Mesenchymal stem cell (in vitro differentiated cells and primary cell): ENCODE data around the gene CEMIP2.
A peak's percentile ranks its signal among the peaks of the same experiment; 100 is the strongest.

Source experiments
- DNase-seq: peaks from one replicate; pipeline ENCODE4 v3.0.0-alpha.2; 2013
- H2AFZ ChIP-seq: one replicate; pipeline ENCODE4 v1.6.1; 2013; ENCODE audit warnings: low read depth, mild to moderate bottlenecking, control low read depth, inconsistent platforms, low read length, moderate library complexity
- H2AK5ac ChIP-seq: 2 replicates; pipeline ENCODE4 v1.6.1; 2013; ENCODE audit warnings: low read length, moderate library complexity, mild to moderate bottlenecking, inconsistent platforms; ENCODE audit not compliant: severe bottlenecking
- H2BK120ac ChIP-seq: one replicate; pipeline ENCODE4 v1.6.1; 2013; ENCODE audit warnings: low read depth, mild to moderate bottlenecking, inconsistent platforms, low read length, moderate library complexity
- H2BK12ac ChIP-seq, 2 experiments: one replicate each; pipeline ENCODE4 v1.6.1; 2013; ENCODE audit warnings: inconsistent platforms in 2 of 2, low read length in 2 of 2, mild to moderate bottlenecking in 2 of 2, moderate library complexity in 2 of 2, control low read depth in 1 of 2
- H2BK15ac ChIP-seq: one replicate; pipeline ENCODE4 v1.6.1; 2013; ENCODE audit warnings: mild to moderate bottlenecking, low read depth, inconsistent platforms; ENCODE audit not compliant: poor library complexity, severe bottlenecking
- H2BK5ac ChIP-seq: 2 replicates; pipeline ENCODE4 v1.6.1; 2013; ENCODE audit warnings: low read depth, mild to moderate bottlenecking, low read length, control low read depth, inconsistent platforms; ENCODE audit not compliant: poor library complexity, severe bottlenecking
- H3K14ac ChIP-seq, 2 experiments: one replicate each; pipeline ENCODE4 v1.6.1; 2013; ENCODE audit warnings: inconsistent platforms in 2 of 2, low read length in 2 of 2, control low read depth in 1 of 2, mild to moderate bottlenecking in 1 of 2, moderate library complexity in 1 of 2
- H3K18ac ChIP-seq, 2 experiments: one replicate each; pipeline ENCODE4 v1.6.1; 2013; ENCODE audit warnings: inconsistent platforms in 2 of 2, low read length in 2 of 2, control low read depth in 1 of 2, low read depth in 1 of 2, mild to moderate bottlenecking in 1 of 2
- H3K23ac ChIP-seq, 2 experiments: one replicate each; pipeline ENCODE4 v1.6.1; 2013; ENCODE audit warnings: inconsistent platforms in 2 of 2, low read length in 2 of 2, mild to moderate bottlenecking in 2 of 2, moderate library complexity in 2 of 2, control low read depth in 1 of 2
- H3K27ac ChIP-seq: 2 replicates; pipeline ENCODE4 v1.5.1; 2013; ENCODE audit warnings: mild to moderate bottlenecking, moderate library complexity, low read length, control low read depth, inconsistent platforms; ENCODE audit not compliant: poor library complexity, severe bottlenecking
- H3K27me3 ChIP-seq, 2 experiments: 2 replicates each; pipeline versions ENCODE4 v1.6.1 to v1.7.0; 2013; ENCODE audit warnings: low read length in 2 of 2, mild to moderate bottlenecking in 2 of 2, moderate library complexity in 2 of 2, control low read depth in 1 of 2, inconsistent platforms in 1 of 2; ENCODE audit not compliant: control insufficient read depth in 1 of 2, insufficient read depth in 1 of 2
- H3K36me3 ChIP-seq, 2 experiments: 2 replicates each; pipeline versions ENCODE4 v1.6.1 to v1.7.0; 2013; ENCODE audit warnings: low read length in 2 of 2, control low read depth in 1 of 2, inconsistent platforms in 1 of 2, low read depth in 1 of 2, mild to moderate bottlenecking in 1 of 2; ENCODE audit not compliant: insufficient read depth in 2 of 2, control insufficient read depth in 1 of 2
- H3K4ac ChIP-seq, 2 experiments: one replicate each; pipeline ENCODE4 v1.6.1; 2013; ENCODE audit warnings: inconsistent platforms in 2 of 2, low read length in 2 of 2, mild to moderate bottlenecking in 2 of 2, moderate library complexity in 2 of 2, control low read depth in 1 of 2, low read depth in 1 of 2
- H3K4me1 ChIP-seq: 2 replicates; pipeline ENCODE4 v1.6.1; 2013; ENCODE audit warnings: low read depth, low read length, control low read depth; ENCODE audit not compliant: control insufficient read depth, insufficient read depth
- H3K4me2 ChIP-seq: 2 replicates; pipeline ENCODE4 v1.6.1; 2013; ENCODE audit warnings: low read length, mild to moderate bottlenecking, inconsistent platforms; ENCODE audit not compliant: poor library complexity, severe bottlenecking
- H3K4me3 ChIP-seq, 2 experiments: 2 replicates each; pipeline versions ENCODE4 v1.5.1 to v1.7.0; 2013; ENCODE audit warnings: low read length in 2 of 2, mild to moderate bottlenecking in 2 of 2, control low read depth in 1 of 2, low read depth in 1 of 2; ENCODE audit not compliant: insufficient read depth in 1 of 2
- H3K79me1 ChIP-seq: replicated peaks from 2 replicates; pipeline ENCODE4 v1.6.1; 2013; ENCODE audit warnings: mild to moderate bottlenecking, control low read depth, low read length, inconsistent platforms; ENCODE audit not compliant: poor library complexity, severe bottlenecking
- H3K9ac ChIP-seq: 2 replicates; pipeline ENCODE4 v1.7.0; 2013; ENCODE audit warnings: mild to moderate bottlenecking, low read length, moderate library complexity
- H3K9me3 ChIP-seq: 2 replicates; pipeline ENCODE4 v1.7.0; 2013; ENCODE audit warnings: mild to moderate bottlenecking, low read length; ENCODE audit not compliant: control insufficient read depth
- H4K8ac ChIP-seq: one replicate; pipeline ENCODE4 v1.6.1; 2013; ENCODE audit warnings: inconsistent platforms, mild to moderate bottlenecking, low read length, moderate library complexity
- H4K91ac ChIP-seq: one replicate; pipeline ENCODE4 v1.6.1; 2013; ENCODE audit warnings: mild to moderate bottlenecking, low read length, inconsistent platforms
- WGBS: methylation state at CpG from one replicate; pipeline ENCODE4 v1.1.7; 2013; ENCODE audit warnings: mixed read lengths; 5-methylcytosine and 5-hydroxymethylcytosine counted together

The CEMIP2 gene

DNA sequence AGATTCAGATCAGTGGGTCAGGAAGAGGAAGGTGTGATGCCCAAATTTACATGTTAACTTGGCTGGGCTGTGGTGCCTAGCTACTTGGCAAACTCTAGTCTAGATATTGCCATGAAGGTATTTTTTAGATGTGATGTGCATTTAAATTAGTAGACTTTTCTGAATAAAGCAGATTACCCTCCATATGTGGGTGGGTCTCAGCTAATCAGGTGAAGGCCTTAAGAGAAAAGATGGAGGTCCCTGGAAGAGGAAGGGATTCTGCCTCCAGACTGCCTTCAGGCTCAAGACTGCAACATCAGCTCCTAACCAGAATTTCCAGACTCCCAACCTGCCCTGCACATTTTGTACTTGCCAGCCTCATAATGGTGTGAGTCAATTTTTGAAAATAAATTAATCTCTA lies 115.8 kb downstream of the CEMIP2 start:
- Histone ChIP-seq H3K23ac (no peak overlapping the region), H4K8ac (no peak overlapping the region), H3K27me3 (no peaks in the 10 kb centered on the region), H4K91ac (no peak overlapping the region), H2BK120ac (no peak overlapping the region), H3K9ac (no peak overlapping the region), H3K18ac (no peak overlapping the region), H2BK12ac (peak overlapping the region in 1 of 2 experiments; percentile 39), H3K79me1 (no peaks in the 10 kb centered on the region), H3K4me3 (no peak overlapping the region), H3K4ac (no peak overlapping the region), H3K4me2 (no peak overlapping the region), H2AK5ac (no peak overlapping the region), H3K14ac (no peak overlapping the region), H3K4me1 (peaks cover 1% of the 10 kb centered on the region), H3K27ac (no peak overlapping the region), H2BK15ac (no peak overlapping the region), H3K36me3 (no peaks in the 10 kb centered on the region), H2BK5ac (no peak overlapping the region), H2AFZ (no peak overlapping the region), H3K9me3 (no peaks in the 10 kb centered on the region)
- DNase-seq, result no peak

DNA sequence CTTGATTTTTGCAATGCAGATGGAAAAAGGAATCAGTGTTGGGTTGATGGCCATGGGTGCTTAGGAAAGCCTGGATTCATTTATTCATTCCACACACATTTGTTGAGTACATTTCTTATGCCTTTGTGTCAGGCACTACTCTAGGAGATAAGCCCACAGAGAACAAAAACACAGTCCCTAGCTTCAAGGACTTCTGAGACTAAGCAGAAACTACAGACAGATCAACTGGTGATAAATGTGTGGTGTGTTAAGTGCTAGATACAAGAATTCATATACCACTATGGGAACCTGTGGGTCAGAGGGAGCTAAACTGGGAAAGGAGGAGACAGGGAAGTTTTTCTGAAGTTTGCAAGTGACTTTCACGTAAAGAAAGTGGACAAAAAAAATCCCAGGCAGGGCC lies 119.9 kb downstream of the CEMIP2 start:
- Histone ChIP-seq H2AFZ (no peak overlapping the region), H2BK120ac (no peak overlapping the region), H3K4me2 (no peak overlapping the region), H3K27me3 (peaks cover 0 to 8% of the 10 kb centered on the region in 2 experiments), H3K4ac (no peak overlapping the region), H3K18ac (no peak overlapping the region), H3K23ac (no peak overlapping the region), H3K4me3 (no peak overlapping the region), H3K9me3 (no peaks in the 10 kb centered on the region), H2AK5ac (no peak overlapping the region), H3K27ac (no peak overlapping the region), H3K79me1 (no peaks in the 10 kb centered on the region), H3K14ac (no peak overlapping the region), H3K36me3 (no peaks in the 10 kb centered on the region), H3K9ac (no peak overlapping the region), H2BK15ac (no peak overlapping the region), H2BK12ac (peak overlapping the region in 1 of 2 experiments; percentile 22), H2BK5ac (no peak overlapping the region), H3K4me1 (peaks cover 5% of the 10 kb centered on the region), H4K91ac (no peak overlapping the region), H4K8ac (no peak overlapping the region)
- WGBS, result 58% methylated on average over 1 of the region's 1 CpG
- DNase-seq, result peak; percentile 70

DNA sequence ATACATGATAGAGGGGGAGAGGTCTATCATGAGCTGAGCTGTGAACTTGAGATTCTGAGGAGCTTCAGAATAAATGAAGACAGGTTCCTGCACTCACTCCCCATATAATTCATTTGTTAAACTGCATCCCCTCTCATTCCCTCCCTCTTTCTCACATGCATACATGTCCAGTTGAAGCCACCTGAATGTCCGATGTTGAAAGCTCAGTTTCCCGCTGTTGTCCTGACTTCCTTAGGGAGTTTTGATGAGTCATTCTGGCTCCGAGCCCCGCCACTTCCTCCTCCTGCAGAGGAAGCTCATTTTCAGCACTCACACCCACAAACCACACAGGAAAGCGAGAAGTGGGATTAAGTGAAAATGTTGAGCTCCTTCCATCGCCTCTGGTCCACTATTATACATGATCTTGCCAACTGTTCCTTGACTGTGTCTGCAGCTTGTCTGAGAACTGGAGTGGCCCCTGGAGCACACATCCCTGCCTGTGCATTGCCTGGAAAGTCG lies 121.2 kb downstream of the CEMIP2 start:
- WGBS, result 3% methylated on average over 7 of the region's 7 CpGs

DNA sequence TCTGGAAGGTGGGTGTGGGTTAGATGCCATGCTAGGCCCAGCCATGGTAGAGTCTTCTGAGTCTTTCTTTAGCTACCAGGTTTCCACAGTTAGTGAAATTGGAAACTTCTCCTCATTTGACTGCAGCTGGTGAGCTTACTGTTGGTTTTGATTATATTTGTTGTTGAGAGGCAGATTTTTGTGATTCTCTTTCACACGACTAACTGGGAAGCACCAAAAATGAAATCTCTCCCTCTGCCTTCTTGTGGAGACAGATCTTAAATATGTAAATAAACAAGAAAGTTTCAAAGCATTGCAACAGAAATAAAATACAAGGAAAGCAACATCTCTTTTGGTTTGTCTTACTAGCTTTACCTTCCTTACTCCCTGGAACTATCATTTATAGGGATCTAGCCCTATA lies 122.2 kb downstream of the CEMIP2 start:
- Histone ChIP-seq H3K4ac (no peak overlapping the region), H2BK15ac (no peak overlapping the region), H2AFZ (no peak overlapping the region), H3K18ac (peak overlapping the region in 1 of 2 experiments; percentile 24), H2BK12ac (peak overlapping the region in 1 of 2 experiments; percentile 77), H3K23ac (peak overlapping the region in 1 of 2 experiments; percentile 23), H3K4me3 (no peak overlapping the region), H3K9ac (no peak overlapping the region), H4K8ac (no peak overlapping the region), H3K27me3 (peaks cover 0 to 13% of the 10 kb centered on the region in 2 experiments), H3K14ac (no peak overlapping the region), H3K9me3 (no peaks in the 10 kb centered on the region), H3K4me1 (peaks cover 5% of the 10 kb centered on the region), H3K36me3 (no peaks in the 10 kb centered on the region), H2BK120ac (no peak overlapping the region), H4K91ac (no peak overlapping the region), H2BK5ac (no peak overlapping the region), H3K4me2 (no peak overlapping the region), H3K27ac (no peak overlapping the region), H2AK5ac (peak overlapping the region; percentile 19), H3K79me1 (no peaks in the 10 kb centered on the region)
- no CpG with 5 or more reads among the region's 1 CpG for WGBS
- DNase-seq, result peak; percentile 9

More for the DNA sequence above, 121.2 kb downstream of the CEMIP2 start:
- H2BK12ac ChIP-seq, result no peak overlapping the region
- H3K9me3 ChIP-seq, result no peaks in the 10 kb centered on the region
- no peak overlapping the region for H2BK5ac ChIP-seq
- peak overlapping the region; percentile 5 to 47 for H3K18ac ChIP-seq
- H2BK15ac ChIP-seq, result no peak overlapping the region
- no peak overlapping the region for H3K14ac ChIP-seq
- peak overlapping the region; percentile 2 for H3K27ac ChIP-seq
- H3K36me3 ChIP-seq, result no peaks in the 10 kb centered on the region
- H4K8ac ChIP-seq, result no peak overlapping the region
- H3K27me3 ChIP-seq, result peaks cover 0 to 10% of the 10 kb centered on the region in 2 experiments
- peak overlapping the region in 1 of 2 experiments; percentile 12 for H3K4me3 ChIP-seq
- H2BK120ac ChIP-seq, result no peak overlapping the region
- no peak overlapping the region for H3K4ac ChIP-seq
- no peak overlapping the region for H3K9ac ChIP-seq
- no peaks in the 10 kb centered on the region for H3K79me1 ChIP-seq
- no peak overlapping the region for H3K23ac ChIP-seq
- peaks cover 5% of the 10 kb centered on the region for H3K4me1 ChIP-seq
- H3K4me2 ChIP-seq, result peak overlapping the region; percentile 9
- peak; percentile 87 for DNase-seq
- H2AFZ ChIP-seq, result no peak overlapping the region
- H4K91ac ChIP-seq, result no peak overlapping the region
- no peak overlapping the region for H2AK5ac ChIP-seq
